Loucy (cell line): Measurements from ENCODE around the gene PRAMEF20.

Source experiments
- H2AFZ ChIP-seq: fragments of 200-600 bp; sonication (generic); 2 replicates; pipeline ENCODE4 v1.6.0; 2016; ENCODE audit warnings: antibody characterized with exemption, mild to moderate bottlenecking, low read length, moderate library complexity
- H3F3A ChIP-seq: fragments of 200-600 bp; 2 replicates; pipeline ENCODE4 v1.6.0; 2016; ENCODE audit warnings: antibody characterized with exemption, low read depth, mild to moderate bottlenecking
- H3K27me3 ChIP-seq: fragments of 200-600 bp; sonication (generic); 2 replicates; pipeline ENCODE4 v1.6.1; 2014; ENCODE audit warnings: low read length, mild to moderate bottlenecking; ENCODE audit not compliant: insufficient read depth, poor library complexity, severe bottlenecking
- H3K36me3 ChIP-seq: fragments of 200-600 bp; sonication (generic); 2 replicates; pipeline ENCODE4 v1.6.1; 2016; ENCODE audit warnings: low read length; ENCODE audit not compliant: insufficient read depth
- H3K4me1 ChIP-seq: fragments of 200-600 bp; sonication (generic); 2 replicates; pipeline ENCODE4 v1.5.1; 2014; ENCODE audit warnings: low read length, mild to moderate bottlenecking; ENCODE audit not compliant: insufficient read depth, poor library complexity, severe bottlenecking
- H3K4me2 ChIP-seq: fragments of 200-600 bp; sonication (generic); 2 replicates; pipeline ENCODE4 v1.6.0; 2014; ENCODE audit warnings: antibody characterized with exemption, low read length, low read depth, mild to moderate bottlenecking; ENCODE audit not compliant: poor library complexity, severe bottlenecking
- H3K4me3 ChIP-seq: fragments of 200-600 bp; sonication (generic); 2 replicates; pipeline ENCODE4 v1.5.1; 2014; ENCODE audit warnings: low read length, mild to moderate bottlenecking, mixed read lengths; ENCODE audit not compliant: poor library complexity, severe bottlenecking
- H3K79me2 ChIP-seq: fragments of 200-600 bp; sonication (generic); 2 replicates; pipeline ENCODE4 v1.6.1; 2014; ENCODE audit warnings: low read length; ENCODE audit not compliant: insufficient read depth
- H3K9ac ChIP-seq: fragments of 200-600 bp; sonication (generic); 2 replicates; pipeline ENCODE4 v1.6.0; 2014; ENCODE audit warnings: mild to moderate bottlenecking, low read depth, low read length, moderate library complexity; ENCODE audit not compliant: poor library complexity, severe bottlenecking
- H3K9me2 ChIP-seq: fragments of 200-600 bp; sonication (generic); replicated peaks from 2 replicates; pipeline ENCODE4 v1.6.1; 2016; ENCODE audit warnings: low read depth, low read length, mixed read lengths
- H3K9me3 ChIP-seq: fragments of 200-600 bp; sonication (generic); 2 replicates; pipeline ENCODE4 v1.6.1; 2014; ENCODE audit warnings: mild to moderate bottlenecking, antibody characterized with exemption, low read length, low read depth; ENCODE audit not compliant: insufficient read depth
- H4K20me1 ChIP-seq: fragments of 200-600 bp; sonication (generic); 2 replicates; pipeline ENCODE4 v1.6.0; 2014; ENCODE audit warnings: antibody characterized with exemption, low read length, mild to moderate bottlenecking; ENCODE audit not compliant: insufficient read depth, poor library complexity, severe bottlenecking
- CTCF ChIP-seq: fragments of 200-600 bp; sonication (generic); conservative IDR thresholded peaks from 2 replicates; pipeline ENCODE4 v1.5.1; 2014; ENCODE audit warnings: mild to moderate bottlenecking, antibody characterized with exemption, low read length
- EZH2phosphoT487 ChIP-seq: fragments of 200-600 bp; IDR thresholded peaks from 2 replicates; pipeline ENCODE4 v1.6.1; 2018; ENCODE audit warnings: antibody characterized with exemption, mild to moderate bottlenecking, moderate library complexity, borderline replicate concordance

PRAMEF20 gene

GRCh38 chr1:13456904-13457532 is 46.8 kb downstream of the PRAMEF20 start:
- Histone ChIP-seq H3K4me3 (no peak overlapping the region), H3F3A (no peaks in the 10 kb centered on the region), H3K4me2 (no peak overlapping the region), H3K4me1 (no peaks in the 10 kb centered on the region), H3K36me3 (no peaks in the 10 kb centered on the region), H3K79me2 (no peaks in the 10 kb centered on the region), H3K9ac (no peak overlapping the region), H2AFZ (no peak overlapping the region), H3K27me3 (no peaks in the 10 kb centered on the region), H3K9me3 (no peaks in the 10 kb centered on the region), H4K20me1 (no peaks in the 10 kb centered on the region), H3K9me2 (no peaks in the 10 kb centered on the region)
- TF ChIP-seq EZH2phosphoT487 (no peak), CTCF (no peak)

- H3K27me3 ChIP-seq: no peaks in the 10 kb centered on the region
- no peaks in the 10 kb centered on the region for H3K4me1 ChIP-seq
Measured at GRCh38 chr1:13461977-13462376, 51.7 kb downstream of the PRAMEF20 start.

GRCh38 chr1:13462682-13463081 is 52.4 kb downstream of the PRAMEF20 start:
- H3K9me3 ChIP-seq: no peaks in the 10 kb centered on the region
- H3K27me3 ChIP-seq: no peaks in the 10 kb centered on the region
- H3K4me3 ChIP-seq: no peak overlapping the region
- no peak overlapping the region for H3K4me2 ChIP-seq
- H3K79me2 ChIP-seq: no peaks in the 10 kb centered on the region
- no peaks in the 10 kb centered on the region for H4K20me1 ChIP-seq
- no peaks in the 10 kb centered on the region for H3K4me1 ChIP-seq
- TF ChIP-seq CTCF (no peak), EZH2phosphoT487 (no peak)
- H3K9me2 ChIP-seq: no peaks in the 10 kb centered on the region
- H3K9ac ChIP-seq: no peak overlapping the region
- no peaks in the 10 kb centered on the region for H3F3A ChIP-seq
- no peaks in the 10 kb centered on the region for H3K36me3 ChIP-seq
- H2AFZ ChIP-seq: no peak overlapping the region

More at GRCh38 chr1:13461977-13462376, 51.7 kb downstream of the PRAMEF20 start:
- H3K4me3 ChIP-seq: no peak overlapping the region
- no peak overlapping the region for H3K9ac ChIP-seq
- no peaks in the 10 kb centered on the region for H3K36me3 ChIP-seq
- no peak overlapping the region for H3K4me2 ChIP-seq
- no peak for TF ChIP-seq CTCF
- no peak for TF ChIP-seq EZH2phosphoT487
- H3K9me2 ChIP-seq: no peaks in the 10 kb centered on the region
- H4K20me1 ChIP-seq: no peaks in the 10 kb centered on the region
- no peaks in the 10 kb centered on the region for H3K79me2 ChIP-seq
- no peak overlapping the region for H2AFZ ChIP-seq
- no peaks in the 10 kb centered on the region for H3F3A ChIP-seq
- no peaks in the 10 kb centered on the region for H3K9me3 ChIP-seq
